HG02870 (cell line): ENCODE results near the gene ELMOD3.
"Not testable (repeated sequence)": the region's sequence is repeated elsewhere in the genome, so short reads cannot be mapped to it uniquely, and the experiment has no call there.

ENCODE experiments used
- ATAC-seq: cut with Tn5 transposase; IDR thresholded peaks from one replicate; pipeline ENCODE4 v1.9.1; 2021; ENCODE audit warnings: mild to moderate bottlenecking, moderate library complexity; ENCODE audit not compliant: unreplicated experiment

The ELMOD3 gene

DNA sequence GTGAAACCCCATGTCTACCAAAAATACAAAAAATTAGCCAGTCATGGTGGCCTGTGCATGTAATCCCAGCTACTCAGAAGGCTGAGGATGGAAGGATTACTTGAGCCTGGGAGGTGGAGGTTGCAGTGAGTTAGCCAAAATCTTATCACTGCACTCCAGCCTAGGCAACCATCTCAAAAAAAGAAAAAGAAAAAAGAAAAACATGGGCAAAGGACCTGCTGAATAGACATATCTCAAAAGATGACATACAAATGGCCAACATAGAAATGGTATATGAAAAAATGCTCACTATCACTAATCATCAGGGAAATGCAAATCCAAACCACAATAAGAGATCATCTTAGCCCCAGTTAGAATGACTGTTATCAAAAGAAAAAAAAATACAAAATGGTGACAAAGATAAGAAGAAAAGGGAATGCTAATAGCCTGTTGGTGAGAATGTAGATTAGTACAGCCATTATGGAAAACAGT lies 25.4 kb upstream of the ELMOD3 start:
- ATAC-seq: no peak

- not testable (repeated sequence) for ATAC-seq
These were observed 24.9 kb upstream of the ELMOD3 start for GRCh38 chr2:85329701-85330100.

DNA sequence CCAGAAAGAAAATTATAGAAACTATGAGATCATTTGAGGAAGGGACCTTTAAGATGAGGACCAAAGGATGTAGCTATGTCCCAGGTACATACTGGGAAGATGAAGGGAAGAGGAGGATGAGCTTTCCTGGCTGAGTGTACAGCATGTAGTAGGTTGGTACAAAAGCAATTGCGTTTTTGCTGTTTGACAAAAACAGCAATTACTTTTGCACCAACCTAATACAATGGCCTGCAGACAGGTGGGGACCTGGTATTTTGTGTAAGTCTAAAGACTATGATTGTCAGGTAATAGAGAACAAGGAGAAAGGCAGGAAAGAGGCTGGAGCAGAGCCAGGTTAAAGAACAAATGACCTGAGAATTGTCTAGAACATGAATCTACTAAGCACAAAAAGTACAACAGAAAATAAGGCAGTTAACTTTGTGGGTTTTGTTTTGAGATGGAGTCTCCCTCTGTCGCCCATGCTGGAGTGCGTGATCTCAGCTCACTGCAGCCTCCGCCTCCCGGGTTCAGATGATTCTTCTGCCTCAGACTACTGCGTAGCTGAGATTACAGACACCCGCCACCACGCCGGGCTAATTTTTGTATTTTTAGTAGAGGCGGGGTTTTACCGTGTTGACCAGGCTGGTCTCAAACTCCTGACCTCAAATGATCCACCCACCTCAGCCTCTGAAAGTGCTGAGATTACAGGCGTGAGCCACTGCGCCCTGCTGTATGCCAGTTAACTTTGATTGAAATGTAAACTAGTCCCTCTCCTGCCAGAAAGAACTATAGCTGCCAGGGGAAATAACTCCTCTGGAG lies 23.5 kb upstream of the ELMOD3 start:
- ATAC-seq: peak; percentile 36

DNA sequence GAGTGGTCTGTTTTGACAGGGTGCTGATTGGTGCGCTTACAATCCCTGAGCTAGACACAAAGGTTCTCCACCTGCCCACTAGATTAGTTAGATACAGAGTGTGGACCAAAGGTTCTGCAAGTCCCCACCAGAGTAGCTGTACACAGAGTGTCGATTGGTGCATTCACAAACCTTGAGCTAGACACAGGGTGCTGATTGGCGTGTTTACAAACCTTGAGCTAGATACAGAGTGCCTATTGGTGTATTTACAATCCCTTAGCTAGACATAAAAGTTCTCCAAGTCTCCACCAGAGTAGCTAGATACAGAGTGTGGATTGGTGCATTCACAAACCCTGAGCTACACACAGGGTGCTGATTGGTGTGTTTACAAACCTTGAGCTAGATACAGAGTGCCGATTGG lies 20.7 kb upstream of the ELMOD3 start:
- not testable (repeated sequence) for ATAC-seq

DNA sequence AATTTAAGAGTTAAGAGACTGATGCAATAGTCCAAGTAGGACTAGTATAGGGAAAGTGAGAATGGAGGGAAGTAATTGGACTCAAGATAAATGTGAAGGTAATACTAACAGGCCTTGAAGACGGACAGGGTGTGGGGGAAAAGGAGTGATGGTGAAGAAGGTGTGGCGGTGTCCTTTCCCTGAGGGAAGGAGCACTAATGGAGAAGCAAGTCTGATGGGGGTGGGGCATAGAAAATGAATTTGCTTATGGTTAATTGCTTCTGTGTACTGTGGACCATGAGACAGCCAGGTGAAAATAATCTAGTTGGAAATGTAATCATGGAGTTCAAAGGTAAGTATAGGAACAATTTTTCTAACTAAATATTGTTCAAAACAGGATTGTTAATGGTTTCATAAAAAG lies 19.6 kb upstream of the ELMOD3 start:
- no peak for ATAC-seq

DNA sequence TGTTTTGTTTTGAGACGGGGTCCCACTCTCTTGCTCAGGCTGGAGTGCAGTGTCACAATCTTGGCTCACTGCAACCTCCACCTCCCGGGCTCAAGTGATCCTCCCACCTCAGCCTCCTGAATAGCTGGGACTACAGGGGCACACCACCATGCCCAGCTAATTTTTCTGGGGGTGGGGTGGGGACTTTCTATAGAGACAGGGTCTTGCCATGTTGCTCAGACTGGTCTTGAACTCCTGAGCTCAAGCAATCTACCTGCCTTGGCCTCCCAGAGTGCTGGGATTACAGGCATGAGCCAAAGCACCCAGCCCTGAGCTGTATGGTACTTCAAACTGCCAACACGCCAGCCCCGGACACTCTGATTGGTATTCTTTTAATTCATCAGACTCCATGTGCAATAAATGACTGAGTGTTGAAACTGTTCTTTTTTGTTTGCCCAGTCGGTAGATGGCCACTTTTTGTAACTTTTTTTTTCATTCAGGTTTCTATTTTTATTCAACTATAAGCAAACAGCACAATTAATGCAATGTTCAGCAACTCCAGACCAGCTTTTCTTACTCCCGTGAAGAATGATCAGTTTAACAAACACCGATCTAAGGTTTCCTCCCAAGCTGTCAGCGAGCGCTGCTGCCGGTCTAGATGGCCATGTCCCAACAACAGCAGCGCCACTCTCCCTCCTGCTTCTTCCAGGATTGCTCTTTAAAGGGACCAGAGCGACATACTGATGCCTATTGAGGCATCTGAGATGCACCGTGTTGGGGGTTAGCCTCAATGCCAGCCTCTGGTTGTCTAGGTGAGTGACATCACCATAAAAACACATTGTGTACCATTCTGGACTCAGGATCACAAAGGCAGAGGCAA lies 14.3 kb upstream of the ELMOD3 start:
- no peak for ATAC-seq

- no peak for ATAC-seq
These were observed 13.1 kb upstream of the ELMOD3 start for GRCh38 chr2:85341269-85342029.

DNA sequence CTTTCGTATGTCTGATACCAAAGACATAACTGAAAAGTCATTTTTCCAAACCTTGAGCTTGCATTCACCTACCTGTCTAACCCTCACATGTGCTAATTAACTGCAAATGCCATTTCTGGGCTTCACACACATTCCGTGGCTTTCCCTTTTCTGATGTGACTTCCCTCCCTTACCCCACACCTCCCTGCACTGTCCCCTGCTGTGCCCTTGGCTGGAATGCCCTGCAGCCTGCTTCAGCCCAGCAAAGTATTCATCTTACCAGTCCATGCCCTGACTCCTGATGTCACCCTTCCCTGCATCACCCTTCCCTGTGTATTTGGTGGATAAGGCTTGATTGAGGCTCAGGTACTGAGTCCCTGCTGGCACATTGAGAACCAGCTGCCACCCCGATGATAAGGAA lies 12.4 kb upstream of the ELMOD3 start:
- ATAC-seq: no peak

- ATAC-seq: not testable (repeated sequence)
These were observed 11.2 kb upstream of the ELMOD3 start for GRCh38 chr2:85343207-85343895.

- ATAC-seq: no peak
These were observed 10.1 kb upstream of the ELMOD3 start for GRCh38 chr2:85344356-85344954.

- ATAC-seq: no peak
These were observed 7.0 kb upstream of the ELMOD3 start for GRCh38 chr2:85347599-85347998.

DNA sequence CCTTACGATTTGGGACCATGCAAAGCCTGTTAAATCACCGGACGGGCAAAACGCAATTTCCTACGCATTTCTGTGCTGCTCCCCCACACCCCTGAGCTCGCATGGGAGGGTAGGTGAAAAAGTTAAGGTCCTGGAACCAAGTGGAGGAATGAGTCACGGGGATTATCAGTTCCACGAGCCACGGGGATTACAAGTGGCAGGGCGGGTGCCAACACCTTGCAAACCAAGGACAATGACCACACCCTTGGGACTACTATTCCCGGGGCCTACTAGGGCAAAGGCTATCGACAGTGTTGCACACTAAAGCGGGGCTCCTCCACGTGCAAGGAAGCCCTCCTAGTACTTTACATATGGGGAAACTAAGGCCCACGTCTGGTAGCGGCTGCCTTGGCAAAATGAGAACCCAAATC lies 688 bp upstream of the ELMOD3 start:
- peak; percentile 6 for ATAC-seq

GRCh38 chr2:85355073-85355410 lies 473 bp downstream of the ELMOD3 start:
- ATAC-seq: no peak

- no peak for ATAC-seq
These were observed 952 bp downstream of the ELMOD3 start for GRCh38 chr2:85355521-85355920.

GRCh38 chr2:85356186-85356585 lies 1.6 kb downstream of the ELMOD3 start:
- ATAC-seq: no peak

DNA sequence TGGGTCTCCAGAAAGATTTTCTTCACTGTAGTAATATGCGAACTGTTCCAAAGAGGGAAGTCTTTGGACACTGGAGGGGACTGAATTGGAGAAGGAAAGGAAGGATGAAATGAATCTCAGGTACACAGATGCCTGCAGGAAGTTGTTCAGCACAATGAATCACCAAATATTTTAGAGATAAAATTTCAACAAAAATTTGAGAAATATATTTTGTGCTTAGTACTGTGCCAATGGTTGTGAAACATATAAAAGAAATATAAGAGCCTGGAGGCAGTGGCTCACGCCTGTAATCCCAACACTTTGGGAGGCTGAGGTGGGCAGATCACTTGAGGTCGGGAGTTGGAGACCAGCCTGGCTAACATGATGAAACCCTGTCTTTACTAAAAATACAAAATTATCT lies 3.2 kb downstream of the ELMOD3 start:
- ATAC-seq: no peak

DNA sequence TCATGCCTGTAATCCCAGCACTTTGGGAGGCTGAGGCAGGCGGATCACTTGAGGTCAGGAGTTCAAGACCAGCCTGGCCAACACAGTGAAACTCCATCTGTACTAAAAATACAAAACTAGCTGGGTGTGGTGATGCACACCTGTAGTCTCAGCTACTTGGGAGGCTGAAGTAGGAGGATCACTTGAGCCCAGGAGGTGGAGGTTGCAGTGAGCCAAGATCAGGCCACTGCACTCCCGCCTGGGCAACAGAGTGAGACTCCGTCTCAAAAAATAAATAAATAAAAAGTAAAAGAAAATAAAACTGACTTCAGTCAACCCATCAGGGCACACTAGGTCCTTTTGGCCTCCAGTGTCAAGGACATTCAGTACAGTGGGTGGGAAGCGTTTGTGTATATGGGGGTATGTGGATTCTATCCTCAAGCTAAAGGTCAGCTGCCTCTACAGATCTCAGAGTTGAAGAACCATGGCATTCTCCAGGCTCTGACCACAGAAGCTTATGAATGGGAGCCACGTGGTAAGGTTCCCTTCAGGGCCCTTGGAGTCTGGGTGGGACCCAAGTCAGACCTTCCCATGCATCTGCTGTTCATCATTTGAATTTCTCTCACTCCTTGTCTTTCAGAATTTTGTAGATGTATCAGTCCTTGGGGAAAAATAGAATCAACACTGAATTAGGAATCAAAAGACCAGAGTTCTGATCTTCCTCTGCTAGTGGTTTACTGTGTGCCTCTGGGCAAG lies 8.3 kb downstream of the ELMOD3 start:
- ATAC-seq: not testable (repeated sequence)

DNA sequence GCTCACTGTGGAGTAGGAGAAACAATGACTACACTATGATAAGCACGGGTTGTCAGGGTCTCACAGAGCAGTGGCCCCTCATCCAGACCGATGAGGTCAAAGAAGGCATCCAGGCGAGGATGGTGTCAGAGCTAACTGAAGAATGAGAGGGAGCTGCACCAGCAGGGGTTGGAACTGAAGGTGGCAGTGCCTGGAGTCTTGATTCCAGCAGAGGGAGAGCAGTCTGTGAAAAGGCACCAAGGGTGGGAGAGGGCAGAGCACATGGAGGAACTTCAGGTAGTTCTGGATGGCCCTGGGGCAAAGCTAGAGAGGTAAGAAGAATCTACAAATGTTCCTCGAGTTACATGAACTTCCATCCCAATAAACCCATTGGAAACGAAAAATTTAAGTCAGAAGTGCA lies 12.6 kb downstream of the ELMOD3 start:
- no peak for ATAC-seq

DNA sequence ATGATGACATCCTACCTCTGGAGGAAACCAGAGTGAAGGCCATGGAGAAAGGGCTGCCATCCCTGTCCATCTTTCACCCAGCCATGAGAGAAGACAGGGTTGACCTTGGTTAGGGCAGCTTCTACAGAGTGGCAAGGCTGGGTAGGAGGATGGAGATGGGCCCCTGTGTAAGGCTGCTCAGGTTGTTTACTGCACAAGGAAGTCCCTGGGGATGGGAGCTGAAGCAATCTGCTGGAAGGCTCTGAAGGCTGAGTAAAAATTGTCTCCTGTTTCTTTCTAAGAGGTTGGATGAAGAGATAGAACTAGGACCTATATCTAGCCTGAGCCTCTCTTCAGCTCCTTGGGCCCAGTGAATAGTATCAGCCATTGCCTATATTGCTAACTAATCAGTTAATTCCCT lies 14.4 kb downstream of the ELMOD3 start:
- ATAC-seq: no peak

DNA sequence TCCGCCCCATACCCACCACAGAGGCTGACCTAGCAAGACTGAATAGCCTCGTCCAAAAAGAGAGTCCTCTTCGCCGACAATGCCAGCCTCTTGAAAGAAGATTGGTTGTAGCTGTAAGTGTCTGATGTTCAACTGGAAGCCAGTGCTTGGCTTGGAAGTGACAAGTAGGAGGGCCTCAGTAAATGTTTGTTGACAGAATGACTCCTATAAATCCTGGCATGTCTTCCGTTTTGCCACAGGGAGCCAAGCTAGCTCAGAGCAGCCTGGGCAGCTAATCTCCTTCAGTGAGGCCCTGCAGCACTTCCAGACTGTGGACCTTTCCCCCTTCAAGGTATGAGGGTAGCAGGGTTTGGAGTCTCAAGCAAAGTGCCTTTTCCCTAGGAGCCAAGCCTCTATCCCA lies 14.9 kb downstream of the ELMOD3 start:
- ATAC-seq: no peak
